H4 (cell line): ENCODE data around the gene KIF25. TPM values are rescaled to one million over a fixed set of nuclear protein-coding genes. Genes with fewer than 3 reads are reported as not detected.
"Not testable (repeated sequence)": the region's sequence is repeated elsewhere in the genome, so short reads cannot be mapped to it uniquely, and the experiment has no call there.

Experiments
- DNase-seq: peaks from one replicate; pipeline ENCODE4 v3.0.0-alpha.2; 2015; ENCODE audit warnings: low spot score
- total RNA-seq: library from RNA; depleted of rRNA; stranded (reverse); fragments of >200 nt; shearing (Covaris generic); gene quantifications from 2 replicates; pipeline ENCODE4 v1.2.3, GENCODE V29; 2014

Gene KIF25
- total RNA-seq, 1 experiment from 2014 or later, result 2.3 TPM

DNA sequence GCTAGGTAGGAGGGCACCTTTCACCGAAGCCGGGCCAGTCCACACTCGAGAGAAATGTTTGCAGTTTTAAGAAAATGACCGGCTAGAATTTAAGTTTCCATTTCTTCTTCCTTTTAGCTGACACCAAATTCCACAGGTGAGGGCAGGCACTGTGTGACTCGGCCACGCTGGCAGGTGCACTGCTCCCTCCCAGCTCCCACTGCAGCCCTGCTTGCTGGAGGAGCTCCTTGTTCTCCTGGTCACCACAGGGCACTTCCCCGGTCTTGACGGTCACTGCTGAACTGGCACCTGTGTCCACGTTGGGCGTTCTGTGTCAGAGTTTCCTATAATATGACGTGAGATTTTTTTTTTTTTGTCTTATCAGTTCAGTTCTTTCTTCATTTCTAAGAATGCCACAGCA lies 3.6 kb upstream of the KIF25 start:
- DNase-seq, result no peak

DNA sequence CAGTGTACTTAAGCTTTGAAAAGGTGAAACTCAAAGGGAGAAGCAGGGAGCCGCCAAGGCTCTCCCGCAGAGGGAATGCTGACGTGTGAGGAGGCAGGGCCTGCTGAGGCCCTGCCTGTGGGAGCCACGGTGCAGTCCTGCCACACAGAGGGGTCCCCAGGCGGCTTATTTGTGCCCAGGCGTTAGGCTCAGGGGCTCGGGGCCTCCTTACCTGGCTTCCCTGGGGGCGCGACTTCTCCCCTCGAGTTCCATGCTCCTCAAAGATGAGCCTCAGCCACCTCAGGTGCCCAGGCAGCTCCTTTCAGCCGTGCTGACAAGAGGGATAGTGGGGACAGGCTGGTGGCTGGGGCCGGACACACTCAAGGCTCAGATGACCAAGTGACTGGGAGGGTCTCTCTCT lies 2.2 kb upstream of the KIF25 start:
- no peak for DNase-seq

- DNase-seq, result no peak
Observed at GRCh38 chr6:167995731-167996151, 1.7 kb upstream of the KIF25 start.

GRCh38 chr6:167996424-167997199 lies 859 bp upstream of the KIF25 start:
- DNase-seq, result no peak

GRCh38 chr6:167998215-167998614 lies 744 bp downstream of the KIF25 start:
- no peak for DNase-seq

DNA sequence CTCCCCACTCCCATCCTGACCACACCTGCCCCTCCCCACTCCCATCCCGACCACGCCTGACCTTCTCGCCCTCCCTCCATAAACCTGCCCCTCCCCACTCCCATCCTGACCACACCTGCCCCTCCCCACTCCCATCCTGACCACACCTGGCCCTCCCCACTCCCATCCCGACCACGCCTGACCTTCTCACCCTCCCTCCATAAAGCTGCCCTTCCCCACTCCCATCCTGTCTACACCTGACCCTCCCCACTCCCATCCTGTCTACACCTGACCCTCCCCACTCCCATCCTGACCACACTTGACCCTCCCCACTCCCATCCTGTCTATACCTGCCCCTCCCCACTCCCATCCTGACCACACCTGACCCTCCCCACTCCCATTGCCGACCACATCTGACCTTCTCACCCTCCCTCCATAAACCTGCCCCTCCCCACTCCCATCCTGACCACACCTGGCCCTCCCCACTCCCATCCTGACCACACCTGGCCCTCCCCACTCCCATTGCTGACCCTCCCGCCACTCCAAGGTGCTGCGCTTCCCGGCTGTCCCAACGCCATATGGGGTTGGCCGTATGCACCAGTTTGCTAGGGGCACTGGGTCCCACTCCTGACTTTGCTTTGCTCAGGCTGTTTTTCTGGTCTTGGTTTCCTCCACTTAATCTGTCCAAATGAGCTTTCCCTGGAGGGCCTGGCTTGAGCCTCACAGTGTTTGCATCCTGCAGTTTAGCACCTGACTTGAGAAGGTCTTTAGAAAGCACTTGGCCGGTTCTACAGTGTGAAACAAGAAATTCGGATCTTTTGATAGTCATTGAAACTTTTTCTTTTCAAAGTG lies 2.9 kb downstream of the KIF25 start:
- DNase-seq, result no peak

DNA sequence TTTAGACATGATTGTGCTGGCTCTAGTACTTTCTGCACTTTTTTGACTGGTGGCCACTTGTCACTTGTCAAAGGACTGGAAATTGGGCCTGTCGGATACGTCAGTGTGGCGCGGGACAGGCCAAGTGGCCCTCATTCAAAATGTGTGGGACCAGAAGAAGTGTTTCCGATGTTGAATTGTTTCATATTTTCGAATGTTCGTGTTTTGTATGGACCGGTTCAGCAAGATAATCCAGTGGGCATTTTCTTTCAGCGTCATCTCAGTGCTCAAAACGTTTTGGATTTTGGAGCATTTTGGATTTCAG lies 3.5 kb downstream of the KIF25 start:
- no peak for DNase-seq

DNA sequence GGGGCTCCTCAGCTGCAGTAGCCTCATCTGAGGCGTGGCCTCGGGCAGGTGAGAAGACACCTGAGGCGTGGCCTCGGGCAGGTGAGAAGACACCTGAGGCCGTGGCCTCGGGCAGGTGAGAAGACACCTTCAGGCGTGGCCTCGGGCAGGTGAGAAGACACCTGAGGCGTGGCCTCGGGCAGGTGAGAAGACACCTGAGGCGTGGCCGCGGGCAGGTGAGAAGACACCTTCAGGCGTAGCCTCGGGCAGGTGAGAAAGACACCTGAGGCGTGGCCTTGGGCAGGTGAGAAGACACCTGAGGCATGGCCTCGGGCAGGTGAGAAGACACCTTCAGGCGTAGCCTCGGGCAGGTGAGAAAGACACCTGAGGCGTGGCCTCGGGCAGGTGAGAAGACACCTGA lies 4.0 kb downstream of the KIF25 start:
- DNase-seq, result not testable (repeated sequence)

DNA sequence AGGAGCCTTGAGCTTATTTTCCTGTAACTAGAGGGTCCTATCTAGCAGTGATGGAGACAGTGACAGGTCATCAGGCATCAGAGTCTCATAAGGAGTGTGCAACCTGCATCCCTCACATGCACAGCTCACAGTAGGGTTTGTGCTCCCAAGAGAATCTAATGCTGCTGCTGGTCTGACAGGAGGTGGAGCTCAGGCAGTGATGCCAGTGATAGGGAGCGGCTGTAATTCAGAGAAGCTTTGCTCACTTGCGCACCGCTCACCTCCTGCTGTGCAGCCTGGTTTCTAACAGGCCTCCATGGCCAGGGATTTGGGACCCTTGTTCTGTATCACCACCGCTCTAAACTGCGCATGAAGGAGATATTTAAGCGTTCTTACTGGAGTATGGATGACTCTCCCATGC lies 5.3 kb downstream of the KIF25 start:
- DNase-seq, result no peak

DNA sequence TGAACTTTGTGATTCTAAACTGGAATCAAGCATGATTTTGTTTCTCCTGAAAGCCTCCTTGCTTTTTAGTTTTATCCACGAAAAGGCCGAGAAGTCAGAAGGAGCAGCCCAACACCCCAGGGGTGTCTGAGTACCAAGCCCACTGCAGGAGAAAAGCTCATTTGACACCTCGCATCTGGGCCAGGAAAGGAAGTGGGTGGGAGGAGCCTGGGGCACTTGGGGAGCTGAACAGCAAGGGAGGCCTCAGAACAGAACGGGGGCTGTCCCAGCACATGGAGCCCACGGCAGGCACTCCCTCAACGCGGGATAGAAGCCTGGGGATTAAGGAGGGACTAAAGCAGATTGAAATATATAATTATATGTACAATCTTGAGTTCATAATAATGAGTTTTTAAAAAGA lies 6.6 kb downstream of the KIF25 start:
- DNase-seq, result no peak

GRCh38 chr6:168004945-168005344 lies 7.5 kb downstream of the KIF25 start:
- no peak for DNase-seq

GRCh38 chr6:168005796-168006195 lies 8.3 kb downstream of the KIF25 start:
- DNase-seq, result no peak

- peak; percentile 94 for DNase-seq
Observed at GRCh38 chr6:168007592-168008338, 10.3 kb downstream of the KIF25 start.

DNA sequence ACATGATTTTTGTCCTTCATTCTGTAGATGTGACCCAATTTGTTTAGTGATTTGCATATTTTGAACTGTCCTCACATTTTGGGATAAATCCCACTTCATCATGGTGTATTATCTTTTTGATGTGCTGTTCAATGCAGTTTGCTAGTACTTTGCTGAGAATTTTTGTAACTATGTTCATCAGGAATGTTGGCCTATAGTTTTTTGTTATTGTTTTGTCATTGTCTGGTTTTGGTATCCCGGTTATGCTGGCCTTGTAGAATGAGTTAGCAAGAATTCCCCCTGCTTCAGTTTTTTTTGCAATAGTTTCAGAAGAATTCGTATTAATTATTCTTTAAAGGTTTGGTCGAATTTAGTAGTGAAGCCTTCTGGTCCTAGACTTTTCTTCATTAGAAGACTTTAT lies 11.9 kb downstream of the KIF25 start:
- DNase-seq, result no peak

GRCh38 chr6:168011291-168011690 lies 13.8 kb downstream of the KIF25 start:
- no peak for DNase-seq

- no peak for DNase-seq
Observed at GRCh38 chr6:168012431-168013249, 15.2 kb downstream of the KIF25 start.

- no peak for DNase-seq
Observed at GRCh38 chr6:168013250-168013915, 15.9 kb downstream of the KIF25 start.

DNA sequence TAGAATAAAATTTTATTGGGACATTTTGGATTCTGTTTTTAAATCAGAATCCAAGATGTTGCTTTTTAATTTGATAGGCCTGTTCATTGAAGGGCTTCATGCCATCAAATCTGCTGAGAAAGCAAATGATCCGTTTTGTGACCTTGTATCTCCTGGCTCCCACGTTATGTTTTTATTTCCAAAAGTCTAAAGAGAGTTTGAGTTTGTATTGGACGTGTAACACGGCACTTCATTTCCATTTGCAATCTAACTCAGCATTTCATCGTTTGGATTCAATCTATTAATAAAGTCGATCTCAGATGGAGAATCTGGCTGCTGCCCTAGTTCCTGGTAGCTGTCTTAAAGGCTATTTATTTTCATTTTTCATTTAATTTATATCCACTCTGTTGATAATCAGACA lies 17.0 kb downstream of the KIF25 start:
- DNase-seq, result no peak

DNA sequence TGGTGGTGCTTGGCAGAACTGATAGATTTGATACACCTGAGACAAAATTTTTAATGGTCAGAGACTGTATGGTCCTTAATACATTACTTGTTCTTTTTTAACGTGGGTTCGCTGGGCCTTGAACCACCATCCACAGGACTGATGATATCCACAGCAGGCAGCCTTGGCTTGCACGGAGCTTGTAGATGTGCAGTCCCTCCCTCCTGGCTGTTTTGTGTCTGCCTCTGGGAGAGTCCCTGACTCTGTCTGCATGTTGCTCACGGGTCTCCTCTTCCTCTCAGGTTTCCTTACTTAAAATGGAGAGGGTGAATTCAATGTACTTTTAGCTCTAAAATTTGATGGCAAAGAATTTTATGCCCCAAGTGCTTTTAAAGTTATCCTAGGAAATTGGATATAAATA lies 17.5 kb downstream of the KIF25 start:
- no peak for DNase-seq

- no peak for DNase-seq
Observed at GRCh38 chr6:168015482-168016175, 18.2 kb downstream of the KIF25 start.
